Upper lobe of left lung (tissue), 4 donors: ENCODE data around the gene ACVR2A.

Source experiments
- POLR2A ChIP-seq, 4 donors: fragments of 450-650 bp; IDR thresholded peaks; one replicate each; pipeline ENCODE4 v1.5.1; 2016 to 2017; ENCODE audit warnings: antibody characterized with exemption in 4 of 4, mild to moderate bottlenecking in 2 of 4
- TF ChIP-seq, protein P1 (sequence below), 6 experiments: fragments of 450-650 bp in 4 of 6; fragments of 200-600 bp in 2 of 6; sonication (generic) in 2 of 6; IDR thresholded peaks; one replicate each; pipeline ENCODE4 v1.5.1; 2016 to 2019; ENCODE audit warnings: antibody characterized with exemption in 6 of 6

DNA sequence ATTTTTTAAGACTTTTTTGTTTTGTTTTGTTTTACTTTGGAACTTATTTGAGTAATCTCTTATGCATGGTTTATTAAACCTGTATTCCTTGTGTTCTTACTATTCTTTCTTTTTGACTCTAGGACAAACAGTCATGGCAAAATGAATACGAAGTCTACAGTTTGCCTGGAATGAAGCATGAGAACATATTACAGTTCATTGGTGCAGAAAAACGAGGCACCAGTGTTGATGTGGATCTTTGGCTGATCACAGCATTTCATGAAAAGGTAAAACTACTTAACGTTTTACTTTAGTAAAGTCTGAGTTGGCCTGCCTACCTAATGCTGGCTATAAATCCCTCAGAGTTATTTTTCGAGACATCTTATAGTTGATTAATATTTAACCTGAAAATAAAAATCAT lies 72.3 kb downstream of the ACVR2A start:
- TF ChIP-seq, protein P1, sequence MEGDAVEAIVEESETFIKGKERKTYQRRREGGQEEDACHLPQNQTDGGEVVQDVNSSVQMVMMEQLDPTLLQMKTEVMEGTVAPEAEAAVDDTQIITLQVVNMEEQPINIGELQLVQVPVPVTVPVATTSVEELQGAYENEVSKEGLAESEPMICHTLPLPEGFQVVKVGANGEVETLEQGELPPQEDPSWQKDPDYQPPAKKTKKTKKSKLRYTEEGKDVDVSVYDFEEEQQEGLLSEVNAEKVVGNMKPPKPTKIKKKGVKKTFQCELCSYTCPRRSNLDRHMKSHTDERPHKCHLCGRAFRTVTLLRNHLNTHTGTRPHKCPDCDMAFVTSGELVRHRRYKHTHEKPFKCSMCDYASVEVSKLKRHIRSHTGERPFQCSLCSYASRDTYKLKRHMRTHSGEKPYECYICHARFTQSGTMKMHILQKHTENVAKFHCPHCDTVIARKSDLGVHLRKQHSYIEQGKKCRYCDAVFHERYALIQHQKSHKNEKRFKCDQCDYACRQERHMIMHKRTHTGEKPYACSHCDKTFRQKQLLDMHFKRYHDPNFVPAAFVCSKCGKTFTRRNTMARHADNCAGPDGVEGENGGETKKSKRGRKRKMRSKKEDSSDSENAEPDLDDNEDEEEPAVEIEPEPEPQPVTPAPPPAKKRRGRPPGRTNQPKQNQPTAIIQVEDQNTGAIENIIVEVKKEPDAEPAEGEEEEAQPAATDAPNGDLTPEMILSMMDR (IDR thresholded peaks at IDR 0.05): no peak
- TF ChIP-seq POLR2A (IDR thresholded peaks at IDR 0.05): no peak
